Transverse colon (tissue), 4 donors: Measurements from ENCODE around the gene FAM20A. TPM values are rescaled to one million over a fixed set of nuclear protein-coding genes. Genes with fewer than 3 reads are reported as not detected.
"Not testable (repeated sequence)": the region's sequence is repeated elsewhere in the genome, so short reads cannot be mapped to it uniquely, and the experiment has no call there.

ENCODE experiments used
- DNase-seq: peaks from one replicate; pipeline ENCODE4 v3.0.0-alpha.2; 2019
- H3K27ac ChIP-seq, 4 donors: fragments of 200-600 bp; sonication (generic); 2 replicates each; pipeline ENCODE4 v1.5.1; 2016 to 2018; ENCODE audit warnings: inconsistent platforms in 4 of 4
- H3K27me3 ChIP-seq: fragments of 200-600 bp; sonication (generic); 2 replicates; pipeline ENCODE4 v1.5.1; 2017; ENCODE audit warnings: inconsistent platforms
- H3K36me3 ChIP-seq, 4 donors: fragments of 200-600 bp; sonication (generic); 2 replicates each; pipeline ENCODE4 v1.5.1; 2017 to 2019; ENCODE audit warnings: inconsistent platforms in 4 of 4
- H3K4me1 ChIP-seq, 4 donors: fragments of 200-600 bp; sonication (generic); 2 replicates each; pipeline ENCODE4 v1.5.1; 2017 to 2020; ENCODE audit warnings: inconsistent platforms in 4 of 4
- H3K4me3 ChIP-seq, 4 donors: fragments of 200-600 bp; sonication (generic); 1 replicate in 1 of 4; 2 replicates in 3 of 4; pipeline versions ENCODE4 v1.5.1 to v1.6.1; 2017 to 2019; ENCODE audit warnings: inconsistent platforms in 4 of 4
- H3K9me3 ChIP-seq, 2 donors: fragments of 200-600 bp; sonication (generic); 2 replicates each; pipeline ENCODE4 v1.5.1; 2017 to 2019; ENCODE audit warnings: inconsistent platforms in 2 of 2
- CTCF ChIP-seq, 5 experiments: fragments of 200-600 bp in 3 of 5; fragments of 450-650 bp in 2 of 5; sonication (generic) in 3 of 5; IDR thresholded peaks; 1 replicate in 2 of 5; 2 replicates in 3 of 5; pipeline ENCODE4 v1.5.1; 2016 to 2017; ENCODE audit warnings: antibody characterized with exemption in 5 of 5, inconsistent platforms in 3 of 5, mild to moderate bottlenecking in 2 of 5, moderate library complexity in 1 of 5
- EP300 ChIP-seq: sonication (generic); formaldehyde crosslinking; IDR thresholded peaks from one replicate; pipeline ENCODE4 v1.6.1; 2017; ENCODE audit warnings: antibody characterized with exemption, low read depth
- POLR2A ChIP-seq: fragments of 450-650 bp; IDR thresholded peaks from one replicate; pipeline ENCODE4 v1.6.1; 2016; ENCODE audit warnings: antibody characterized with exemption, mild to moderate bottlenecking, moderate library complexity
- POLR2AphosphoS5 ChIP-seq, 3 donors: sonication (generic); formaldehyde crosslinking; IDR thresholded peaks; one replicate each; pipeline ENCODE4 v1.6.1; 2016; ENCODE audit warnings: antibody characterized with exemption in 3 of 3
- WGBS, 2 donors: methylation state at CpG; one replicate each; pipeline ENCODE4 v1.1.5; 2018; ENCODE audit warnings: low coverage in 1 of 2; 5-methylcytosine and 5-hydroxymethylcytosine counted together
- in situ Hi-C, 4 donors: fragments of 200-750 bp; cut with MboI; loops; one replicate each; pipeline versions ENCODE4 v1.15.0 to v1.15.1; 2017; ENCODE audit warnings: low sequenced_read_pairs in 3 of 4, low pct_ligation_motif_present in 1 of 4, low pct_unique_long_range_greater_than_20kb in 1 of 4
- intact Hi-C: fragments of 100-400 bp; cut with DNase I; formaldehyde crosslinking; loops from one replicate; pipeline ENCODE4 v1.15.1; 2023; ENCODE audit warnings: low total_unique reads
- total RNA-seq, 4 donors: library from RNA; depleted of rRNA; stranded (reverse); fragments of >200 nt; gene quantifications; one replicate each; pipeline ENCODE4 v1.1.0, GENCODE V29; 2016

Gene FAM20A
- total RNA-seq, 4 donors from 2014 or later = 1.5 to 4.1 (median 3.5) TPM

GRCh38 chr17:68495081-68495480, 106.1 kb downstream of the FAM20A start:
- intact Hi-C loops = no loop called here
- DNase-seq = no peak
- Histone ChIP-seq H3K9me3 (no peaks in the 10 kb centered on the region), H3K27me3 (no peaks in the 10 kb centered on the region), H3K36me3 (no peaks in the 10 kb centered on the region), H3K4me1 (peaks cover 4 to 46% (median 18%) of the 10 kb centered on the region in 4 donors), H3K27ac (no peak overlapping the region), H3K4me3 (no peak overlapping the region)
- in situ Hi-C loops = no loop called here
- 90 to 94% methylated on average over 4 of the region's 4 CpGs for WGBS, 2 donors
- TF ChIP-seq CTCF (IDR thresholded peaks at IDR 0.05) (no peak), EP300 (no peak), POLR2AphosphoS5 (IDR thresholded peaks at IDR 0.05) (no peak), POLR2A (no peak)

GRCh38 chr17:68492394-68493054, 108.6 kb downstream of the FAM20A start:
- intact Hi-C loops, in situ Hi-C loops, H3K27me3 ChIP-seq, DNase-seq, H3K9me3 ChIP-seq, H3K36me3 ChIP-seq: not testable (repeated sequence)
- Histone ChIP-seq H3K27ac (peak overlapping the region; percentile 15 to 74 (median 58)), H3K4me3 (peak overlapping the region in 1 of 4 donors; percentile 7), H3K4me1 (peaks cover 4 to 32% (median 11%) of the 10 kb centered on the region in 4 donors)
- WGBS, 2 donors = 68 to 76% methylated on average over 4 to 8 of the region's 8 CpGs

- intact Hi-C loops (no loop called here), in situ Hi-C loops (no loop called here)
- DNase-seq = peak; percentile 45
- no peak for TF ChIP-seq CTCF (IDR thresholded peaks at IDR 0.05)
- TF ChIP-seq EP300 = no peak
- no peak for TF ChIP-seq POLR2AphosphoS5 (IDR thresholded peaks at IDR 0.05)
- TF ChIP-seq POLR2A = no peak
- Histone ChIP-seq H3K9me3 (no peaks in the 10 kb centered on the region), H3K27me3 (no peaks in the 10 kb centered on the region), H3K4me1 (peaks cover 4 to 27% (median 11%) of the 10 kb centered on the region in 4 donors), H3K27ac (peak overlapping the region; percentile 15 to 74 (median 58)), H3K36me3 (no peaks in the 10 kb centered on the region), H3K4me3 (peak overlapping the region in 1 of 4 donors; percentile 7)
- WGBS, 2 donors = 26 to 44% methylated on average over 3 to 12 of the region's 12 CpGs
These were observed 109.6 kb downstream of the FAM20A start for GRCh38 chr17:68491381-68492231.

- in situ Hi-C loops = no loop called here
- Histone ChIP-seq H3K4me3 (no peak overlapping the region), H3K4me1 (peaks cover 4 to 27% (median 11%) of the 10 kb centered on the region in 4 donors), H3K27me3 (no peaks in the 10 kb centered on the region), H3K9me3 (no peaks in the 10 kb centered on the region), H3K36me3 (no peaks in the 10 kb centered on the region), H3K27ac (no peak overlapping the region)
- no peak for DNase-seq
- intact Hi-C loops = no loop called here
- TF ChIP-seq POLR2AphosphoS5 (IDR thresholded peaks at IDR 0.05) (no peak), EP300 (no peak), CTCF (IDR thresholded peaks at IDR 0.05) (no peak), POLR2A (no peak)
- 75% methylated on average over 4 of the region's 4 CpGs; no CpG with 5 or more reads in 1 of the 2 donors for WGBS, 2 donors
These were observed 111.2 kb downstream of the FAM20A start for GRCh38 chr17:68489919-68490318.

Other genes with a start within 250 kb of the FAM20A start
- 100 to 1,000 TPM in 2 of 4 donors, 10 to 100 TPM in 2; 62.6 to 313 (median 97.1) TPM for gene WIPI1, start 143.9 kb downstream of the FAM20A start, total RNA-seq
- 100 to 1,000 TPM in 3 of 4 donors, 10 to 100 TPM in 1; 93.9 to 223 (median 160) TPM for gene PRKAR1A, start 88.9 kb downstream of the FAM20A start, total RNA-seq